Measurements from ENCODE around the gene SPATA13.

DNA sequence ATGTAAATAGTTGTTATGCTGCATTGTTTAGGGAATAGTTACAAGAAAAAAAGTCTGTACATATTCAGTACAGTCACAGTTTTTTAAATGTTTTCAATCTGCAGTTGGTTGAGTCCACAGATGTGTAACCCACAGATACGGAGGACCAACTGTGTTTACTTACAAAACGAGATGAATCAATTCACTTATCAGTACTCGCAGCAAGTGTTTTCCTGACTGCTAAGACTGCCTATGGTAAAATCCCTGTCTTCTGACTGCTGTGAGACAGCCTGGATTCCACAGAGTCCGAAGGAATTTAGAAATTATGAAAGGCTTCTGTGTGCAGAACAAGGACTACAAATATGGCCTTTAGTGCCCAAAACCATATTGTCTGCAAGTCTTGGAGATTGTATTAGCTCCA, 103.1 kb downstream of the SPATA13 start:
- TF ChIP-seq CEBPB (IDR thresholded peaks at IDR 0.05; ENCODE audit: borderline replicate concordance in 1 of 2, low read depth in 2 of 2, low read length in 2 of 2) (no peak), FOXK2 (IDR thresholded peaks at IDR 0.05) (no peak), RFX5 (IDR thresholded peaks at IDR 0.05; ENCODE audit: low read depth, low read length) (no peak), CTCF (IDR thresholded peaks at IDR 0.05 in 2 of 3, conservative IDR thresholded peaks at IDR 0.05 in 1 of 3; ENCODE audit: control insufficient read depth in 2 of 3, extremely low read depth in 1 of 3, insufficient read depth in 1 of 3, low read depth in 3 of 3, low read length in 3 of 3) (no peak), RCOR1 (conservative IDR thresholded peaks at IDR 0.05; ENCODE audit: low read depth, low read length) (no peak), POLR2A (IDR thresholded peaks at IDR 0.05; ENCODE audit: low read depth, low read length) (no peak), CREM (IDR thresholded peaks at IDR 0.05; ENCODE audit: low read depth) (no peak)
- TF ChIP-seq, protein P1, sequence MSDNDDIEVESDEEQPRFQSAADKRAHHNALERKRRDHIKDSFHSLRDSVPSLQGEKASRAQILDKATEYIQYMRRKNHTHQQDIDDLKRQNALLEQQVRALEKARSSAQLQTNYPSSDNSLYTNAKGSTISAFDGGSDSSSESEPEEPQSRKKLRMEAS (IDR thresholded peaks at IDR 0.05; ENCODE audit: low read depth, low read length): no peak
- TF ChIP-seq, protein P2, sequence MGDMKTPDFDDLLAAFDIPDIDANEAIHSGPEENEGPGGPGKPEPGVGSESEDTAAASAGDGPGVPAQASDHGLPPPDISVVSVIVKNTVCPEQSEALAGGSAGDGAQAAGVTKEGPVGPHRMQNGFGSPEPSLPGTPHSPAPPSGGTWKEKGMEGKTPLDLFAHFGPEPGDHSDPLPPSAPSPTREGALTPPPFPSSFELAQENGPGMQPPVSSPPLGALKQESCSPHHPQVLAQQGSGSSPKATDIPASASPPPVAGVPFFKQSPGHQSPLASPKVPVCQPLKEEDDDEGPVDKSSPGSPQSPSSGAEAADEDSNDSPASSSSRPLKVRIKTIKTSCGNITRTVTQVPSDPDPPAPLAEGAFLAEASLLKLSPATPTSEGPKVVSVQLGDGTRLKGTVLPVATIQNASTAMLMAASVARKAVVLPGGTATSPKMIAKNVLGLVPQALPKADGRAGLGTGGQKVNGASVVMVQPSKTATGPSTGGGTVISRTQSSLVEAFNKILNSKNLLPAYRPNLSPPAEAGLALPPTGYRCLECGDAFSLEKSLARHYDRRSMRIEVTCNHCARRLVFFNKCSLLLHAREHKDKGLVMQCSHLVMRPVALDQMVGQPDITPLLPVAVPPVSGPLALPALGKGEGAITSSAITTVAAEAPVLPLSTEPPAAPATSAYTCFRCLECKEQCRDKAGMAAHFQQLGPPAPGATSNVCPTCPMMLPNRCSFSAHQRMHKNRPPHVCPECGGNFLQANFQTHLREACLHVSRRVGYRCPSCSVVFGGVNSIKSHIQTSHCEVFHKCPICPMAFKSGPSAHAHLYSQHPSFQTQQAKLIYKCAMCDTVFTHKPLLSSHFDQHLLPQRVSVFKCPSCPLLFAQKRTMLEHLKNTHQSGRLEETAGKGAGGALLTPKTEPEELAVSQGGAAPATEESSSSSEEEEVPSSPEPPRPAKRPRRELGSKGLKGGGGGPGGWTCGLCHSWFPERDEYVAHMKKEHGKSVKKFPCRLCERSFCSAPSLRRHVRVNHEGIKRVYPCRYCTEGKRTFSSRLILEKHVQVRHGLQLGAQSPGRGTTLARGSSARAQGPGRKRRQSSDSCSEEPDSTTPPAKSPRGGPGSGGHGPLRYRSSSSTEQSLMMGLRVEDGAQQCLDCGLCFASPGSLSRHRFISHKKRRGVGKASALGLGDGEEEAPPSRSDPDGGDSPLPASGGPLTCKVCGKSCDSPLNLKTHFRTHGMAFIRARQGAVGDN (IDR thresholded peaks at IDR 0.05): no peak

Data from GM12878 (cell line).